Gastrocnemius medialis (tissue), 4 donors: ENCODE data around the gene PLEKHM1. TPM values are rescaled to one million over a fixed set of nuclear protein-coding genes. Genes with fewer than 3 reads are reported as not detected.
"Not testable (repeated sequence)": the region's sequence is repeated elsewhere in the genome, so short reads cannot be mapped to it uniquely, and the experiment has no call there.

Experiments
- ATAC-seq, 2 donors: fragments of 150-250 bp; one replicate each; pipeline ENCODE4 v1.9.1; 2016
- DNase-seq, 2 donors: peaks; one replicate each; pipeline ENCODE4 v3.0.0-alpha.2; 2019
- H3K27ac ChIP-seq, 4 donors: fragments of 200-600 bp; sonication (generic); 1 replicate in 1 of 4; 2 replicates in 3 of 4; pipeline ENCODE4 v1.5.1; 2016 to 2018; ENCODE audit warnings: mild to moderate bottlenecking in 2 of 4, moderate library complexity in 1 of 4
- H3K27me3 ChIP-seq, 3 donors: fragments of 200-600 bp; sonication (generic) in 2 of 3; 1 replicate in 1 of 3; 2 replicates in 2 of 3; pipeline versions ENCODE4 v1.5.1 to v1.6.0; 2016 to 2019; ENCODE audit warnings: mild to moderate bottlenecking in 1 of 3, moderate library complexity in 1 of 3
- H3K36me3 ChIP-seq, 2 donors: fragments of 200-600 bp; sonication (generic) in 1 of 2; one replicate each; pipeline ENCODE4 v1.5.1; 2017 to 2018
- H3K4me1 ChIP-seq, 2 donors: fragments of 200-600 bp; sonication (generic) in 1 of 2; one replicate each; pipeline ENCODE4 v1.5.1; 2016 to 2017; ENCODE audit warnings: mild to moderate bottlenecking in 2 of 2
- H3K4me3 ChIP-seq, 4 donors: fragments of 200-600 bp; sonication (generic) in 3 of 4; 1 replicate in 1 of 4; 2 replicates in 3 of 4; pipeline ENCODE4 v1.5.1; 2016 to 2019; ENCODE audit warnings: mild to moderate bottlenecking in 2 of 4
- H3K9me3 ChIP-seq, 3 donors: fragments of 200-600 bp; sonication (generic) in 2 of 3; 1 replicate in 1 of 3; 2 replicates in 2 of 3; pipeline ENCODE4 v1.5.1; 2016 to 2019
- POLR2A ChIP-seq, 2 donors: fragments of 450-650 bp; IDR thresholded peaks; one replicate each; pipeline ENCODE4 v1.6.1; 2017; ENCODE audit warnings: antibody characterized with exemption in 2 of 2, mild to moderate bottlenecking in 2 of 2, moderate library complexity in 2 of 2
- in situ Hi-C, 4 donors: fragments of 200-750 bp; cut with MboI; loops; one replicate each; pipeline versions ENCODE4 v1.15.0 to v1.8.0; 2017; ENCODE audit warnings: low sequenced_read_pairs in 4 of 4
- intact Hi-C: fragments of 100-400 bp; cut with DNase I; formaldehyde crosslinking; loops from one replicate; pipeline ENCODE4 v1.15.1; 2023; ENCODE audit warnings: low total_unique reads
- total RNA-seq, 4 donors: library from RNA; depleted of rRNA; stranded (reverse); fragments of >200 nt; gene quantifications; one replicate each; pipeline versions ENCODE4 v1.1.0 to v1.2.3, GENCODE V29; 2016

PLEKHM1 gene
- total RNA-seq, 4 donors from 2014 or later: 27.5 to 86.8 (median 31.3) TPM

DNA sequence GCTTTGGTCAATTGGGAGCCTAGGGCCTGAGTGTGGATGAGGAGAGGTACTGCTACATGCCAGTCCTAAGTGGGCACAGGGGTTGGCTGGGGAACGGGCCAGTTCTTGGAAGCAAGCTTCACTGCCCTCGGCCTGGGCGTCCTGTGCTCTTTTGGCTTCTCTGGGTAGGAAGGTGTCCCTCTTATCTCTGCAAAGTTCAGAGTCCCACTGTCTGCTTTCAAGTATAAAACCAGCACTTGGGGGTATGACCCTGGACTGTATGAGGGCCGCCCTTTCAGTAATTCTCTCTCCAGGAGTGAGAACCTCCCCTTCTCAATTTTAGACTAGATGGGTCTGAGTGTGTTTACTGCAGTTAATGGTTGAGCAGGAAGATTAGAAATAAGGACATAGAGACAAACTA, 1.6 kb upstream of the PLEKHM1 start:
- H3K36me3 ChIP-seq, H3K27ac ChIP-seq, H3K27me3 ChIP-seq, in situ Hi-C loops, intact Hi-C loops, ATAC-seq, H3K4me3 ChIP-seq, H3K9me3 ChIP-seq, DNase-seq: not testable (repeated sequence)
- peaks cover 20 to 24% of the 10 kb centered on the region in 2 donors for H3K4me1 ChIP-seq

GRCh38 chr17:45490198-45490597, 323 bp downstream of the PLEKHM1 start:
- H3K36me3 ChIP-seq, intact Hi-C loops, in situ Hi-C loops, H3K27me3 ChIP-seq, H3K9me3 ChIP-seq: not testable (repeated sequence)
- Histone ChIP-seq H3K4me1 (peaks cover 20 to 24% of the 10 kb centered on the region in 2 donors), H3K4me3 (peak overlapping the region; percentile 71 to 90 (median 87)), H3K27ac (peak overlapping the region; percentile 86 to 96 (median 88))
- ATAC-seq (peak; percentile 34 to 39), DNase-seq (peak; percentile 22 to 54)

DNA sequence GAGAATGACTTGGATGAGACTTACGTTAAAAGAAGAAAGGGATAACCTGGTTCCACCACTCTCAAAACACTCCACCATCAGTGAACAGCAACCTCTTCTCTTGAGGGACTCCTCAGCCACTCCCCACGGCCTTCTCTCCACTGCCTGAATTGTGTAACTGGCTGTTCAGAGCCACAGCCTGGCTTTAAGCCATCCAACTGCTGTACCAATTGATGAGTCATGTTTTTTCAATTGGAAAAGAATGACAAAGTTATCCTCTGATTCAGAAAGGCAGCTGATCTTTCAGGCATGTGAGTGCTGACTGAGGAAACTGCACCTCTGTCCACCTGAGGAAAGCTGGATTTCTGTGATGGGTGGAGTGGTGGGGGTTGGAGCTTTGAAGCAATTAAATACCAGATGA, 2.8 kb downstream of the PLEKHM1 start:
- TF ChIP-seq POLR2A (IDR thresholded peaks at IDR 0.05): peak in 1 of 2 donors; percentile 4
- intact Hi-C loops, H3K4me3 ChIP-seq, H3K36me3 ChIP-seq, in situ Hi-C loops, H3K9me3 ChIP-seq, H3K27me3 ChIP-seq: not testable (repeated sequence)
- DNase-seq (peak; percentile 81 to 91), ATAC-seq (peak; percentile 76 to 82)
- Histone ChIP-seq H3K27ac (peak overlapping the region; percentile 86 to 96 (median 88)), H3K4me1 (peaks cover 25 to 27% of the 10 kb centered on the region in 2 donors)

DNA sequence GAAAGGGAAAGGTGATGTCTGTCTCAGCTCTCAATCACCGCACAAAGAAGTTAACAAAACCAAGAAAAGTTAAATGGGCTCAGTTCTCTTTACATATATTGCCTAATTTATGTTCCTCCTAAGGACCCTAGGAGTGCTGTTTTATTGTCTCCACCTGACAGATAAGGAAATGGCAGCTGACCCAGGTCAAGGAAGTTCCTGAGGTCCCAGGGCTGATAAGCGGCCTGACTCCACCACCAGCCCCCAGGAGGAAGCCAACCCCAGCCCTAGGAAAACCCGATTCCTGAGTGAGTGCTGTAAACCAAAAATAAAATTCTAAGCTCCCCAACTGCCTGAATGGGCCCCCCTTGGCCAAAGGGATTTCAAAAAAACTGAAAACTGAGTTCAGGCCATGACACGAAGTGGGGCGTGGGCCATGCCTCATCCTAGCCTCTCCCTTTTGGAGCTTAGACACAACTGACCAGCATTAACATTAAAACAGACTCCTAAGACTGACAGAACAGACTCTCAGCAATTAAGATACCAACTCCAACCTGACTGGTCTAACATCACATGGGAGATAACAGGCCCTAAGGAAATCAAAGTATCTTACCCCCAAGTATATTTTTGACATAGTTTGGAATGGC, 6.8 kb downstream of the PLEKHM1 start:
- H3K4me3 ChIP-seq, in situ Hi-C loops, ATAC-seq, H3K27me3 ChIP-seq, H3K36me3 ChIP-seq, intact Hi-C loops, DNase-seq, H3K9me3 ChIP-seq: not testable (repeated sequence)
- Histone ChIP-seq H3K4me1 (peaks cover 12 to 19% of the 10 kb centered on the region in 2 donors), H3K27ac (peak overlapping the region in 2 of 4 donors; percentile 18 to 27)

DNA sequence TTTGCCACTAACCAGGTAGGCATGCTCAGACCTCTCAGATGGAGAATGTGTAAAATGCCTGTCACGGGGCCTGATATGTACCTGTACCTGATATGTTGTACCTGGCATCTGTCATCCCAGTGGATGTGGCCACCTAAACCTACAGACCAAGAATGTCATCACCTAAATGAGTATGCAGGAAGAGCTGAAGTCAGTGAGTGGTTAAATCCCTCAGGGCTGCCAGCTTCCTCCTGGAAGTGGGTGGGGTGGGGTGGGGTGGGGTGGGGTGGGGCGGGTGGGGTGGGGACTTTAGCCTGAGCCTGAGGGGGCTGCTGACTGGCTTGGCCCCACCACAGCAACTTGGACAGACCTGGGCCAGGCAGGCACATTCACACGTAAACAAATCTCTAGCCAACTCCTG, 7.3 kb downstream of the PLEKHM1 start:
- H3K4me1 ChIP-seq: peaks cover 6 to 15% of the 10 kb centered on the region in 2 donors
- ATAC-seq, H3K4me3 ChIP-seq, intact Hi-C loops, H3K9me3 ChIP-seq, in situ Hi-C loops, DNase-seq, H3K27ac ChIP-seq, H3K27me3 ChIP-seq, H3K36me3 ChIP-seq: not testable (repeated sequence)

DNA sequence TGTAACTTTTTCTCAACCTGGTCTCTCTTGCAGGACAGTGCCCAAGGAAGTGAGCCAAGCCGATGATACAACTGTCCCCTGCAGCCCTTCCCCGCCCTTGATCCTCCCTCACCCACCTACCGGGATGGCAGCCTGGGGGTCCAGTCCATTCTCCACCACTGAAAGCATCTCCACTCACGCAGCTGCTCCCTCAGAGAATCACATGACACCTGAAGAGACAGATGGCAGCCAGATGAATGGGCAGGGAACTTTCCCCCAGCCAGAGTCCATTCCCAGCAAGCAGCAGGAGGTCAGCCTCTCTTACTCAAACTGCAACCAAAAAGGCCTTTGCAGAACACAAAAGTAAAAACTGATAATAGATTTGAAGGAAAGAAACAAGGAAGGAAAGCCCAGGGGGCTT, 8.2 kb downstream of the PLEKHM1 start:
- ATAC-seq, H3K4me1 ChIP-seq, H3K36me3 ChIP-seq, intact Hi-C loops, H3K4me3 ChIP-seq, H3K27ac ChIP-seq, in situ Hi-C loops, DNase-seq, H3K9me3 ChIP-seq, H3K27me3 ChIP-seq: not testable (repeated sequence)

DNA sequence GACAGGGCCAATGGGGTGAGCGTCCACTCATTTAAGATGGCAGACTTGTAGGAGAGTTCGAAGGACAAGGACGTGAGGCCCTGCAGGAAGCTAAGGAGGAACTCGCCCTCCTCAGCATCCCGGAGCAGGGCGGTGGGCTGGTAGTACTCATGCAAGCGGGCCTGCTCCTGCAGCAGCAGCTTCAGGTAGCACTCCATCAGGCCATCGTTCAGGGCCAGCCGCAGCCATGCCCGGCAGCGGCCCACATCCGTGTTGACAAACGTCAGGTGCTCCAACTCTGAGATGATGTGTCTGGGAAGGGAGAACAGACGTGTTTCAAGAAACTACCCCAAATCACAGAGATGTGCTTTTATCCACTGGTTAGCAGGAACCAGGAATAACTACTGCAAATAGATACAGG, 15.1 kb downstream of the PLEKHM1 start:
- peaks cover 0 to 40% of the 10 kb centered on the region in 2 donors for H3K36me3 ChIP-seq
- H3K4me1 ChIP-seq, H3K9me3 ChIP-seq, ATAC-seq, H3K27me3 ChIP-seq, in situ Hi-C loops, H3K4me3 ChIP-seq, DNase-seq, H3K27ac ChIP-seq, intact Hi-C loops: not testable (repeated sequence)

- in situ Hi-C loops, H3K4me3 ChIP-seq, H3K9me3 ChIP-seq, H3K27ac ChIP-seq, H3K27me3 ChIP-seq, ATAC-seq, DNase-seq, intact Hi-C loops, H3K4me1 ChIP-seq: not testable (repeated sequence)
- peaks cover 0 to 38% of the 10 kb centered on the region in 2 donors for H3K36me3 ChIP-seq
Observed at GRCh38 chr17:45472249-45472648, 18.3 kb downstream of the PLEKHM1 start.

- H3K4me3 ChIP-seq, ATAC-seq, DNase-seq, intact Hi-C loops, H3K27me3 ChIP-seq, H3K9me3 ChIP-seq, H3K27ac ChIP-seq, H3K4me1 ChIP-seq, in situ Hi-C loops: not testable (repeated sequence)
- peaks cover 0 to 17% of the 10 kb centered on the region in 2 donors for H3K36me3 ChIP-seq
Observed at GRCh38 chr17:45469204-45469563, 21.3 kb downstream of the PLEKHM1 start.

DNA sequence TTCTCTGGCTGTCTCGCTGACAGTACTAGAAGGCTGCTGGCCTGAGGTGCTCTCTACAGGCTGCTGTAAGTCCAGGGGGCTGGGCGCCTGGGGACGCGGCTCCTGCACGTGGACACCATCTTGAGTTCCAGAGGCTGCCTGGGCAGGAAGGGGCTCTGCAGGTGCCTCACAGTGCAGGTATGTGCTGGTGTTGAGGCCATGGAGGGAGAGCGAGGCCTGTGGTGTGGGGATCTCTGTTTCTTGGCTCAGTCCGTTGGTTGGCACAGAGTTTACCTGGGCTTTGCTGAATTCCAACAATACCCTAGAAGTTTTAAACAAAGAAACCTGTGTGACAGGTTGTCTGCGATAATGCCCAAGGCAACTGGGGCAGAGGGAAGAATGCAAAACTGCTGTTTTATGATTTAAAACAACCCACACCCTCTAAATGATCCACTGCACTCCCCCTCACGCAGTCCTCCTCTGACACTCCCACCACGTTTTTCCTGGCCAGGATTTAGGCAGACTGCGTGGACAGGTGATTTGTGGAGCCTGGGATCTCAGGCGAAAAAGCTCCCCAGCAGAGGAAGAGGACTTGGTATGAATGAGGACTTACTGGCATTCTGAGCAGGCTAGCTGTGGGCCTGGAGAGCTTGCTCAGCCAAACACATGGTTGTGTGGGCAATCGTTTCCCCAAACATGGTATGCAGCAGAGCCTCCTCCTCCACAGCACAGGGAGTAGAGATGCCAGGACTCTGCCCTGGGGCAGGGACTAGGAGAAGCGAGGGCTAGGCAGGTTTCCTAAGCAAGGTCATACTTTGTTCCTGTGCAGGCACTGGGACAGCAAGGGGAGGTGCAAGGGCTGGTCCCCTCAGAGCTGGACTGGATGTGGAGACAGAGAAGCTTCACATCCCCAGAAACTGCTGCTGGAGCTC, 22.0 kb downstream of the PLEKHM1 start:
- H3K36me3 ChIP-seq: peaks cover 0 to 11% of the 10 kb centered on the region in 2 donors
- H3K27ac ChIP-seq, in situ Hi-C loops: not testable (repeated sequence)

GRCh38 chr17:45461524-45462327, 28.8 kb downstream of the PLEKHM1 start:
- not testable (repeated sequence) for H3K36me3 ChIP-seq

More for the DNA sequence above, 22.0 kb downstream of the PLEKHM1 start:
- intact Hi-C loops, H3K27me3 ChIP-seq, ATAC-seq, H3K4me3 ChIP-seq, DNase-seq, H3K4me1 ChIP-seq, H3K9me3 ChIP-seq: not testable (repeated sequence)

More at GRCh38 chr17:45461524-45462327, 28.8 kb downstream of the PLEKHM1 start:
- H3K27me3 ChIP-seq, DNase-seq, H3K27ac ChIP-seq, H3K4me1 ChIP-seq, in situ Hi-C loops, H3K4me3 ChIP-seq, H3K9me3 ChIP-seq, intact Hi-C loops: not testable (repeated sequence)
- ATAC-seq: peak; percentile 39 to 71
